GM08714 (cell line): Measurements from ENCODE around the gene RELB.

Experiments used
- H3K4me3 ChIP-seq: fragments of 200-500 bp; sonication (Bioruptor generic); 2 replicates; pipeline ENCODE4 v1.5.1; 2014; ENCODE audit warnings: mild to moderate bottlenecking, low read length, inconsistent platforms
- ZNF274 ChIP-seq: IDR thresholded peaks from 2 replicates; pipeline ENCODE4 v1.6.1; 2012; ENCODE audit warnings: mild to moderate bottlenecking, low read depth, low read length

Gene RELB

DNA sequence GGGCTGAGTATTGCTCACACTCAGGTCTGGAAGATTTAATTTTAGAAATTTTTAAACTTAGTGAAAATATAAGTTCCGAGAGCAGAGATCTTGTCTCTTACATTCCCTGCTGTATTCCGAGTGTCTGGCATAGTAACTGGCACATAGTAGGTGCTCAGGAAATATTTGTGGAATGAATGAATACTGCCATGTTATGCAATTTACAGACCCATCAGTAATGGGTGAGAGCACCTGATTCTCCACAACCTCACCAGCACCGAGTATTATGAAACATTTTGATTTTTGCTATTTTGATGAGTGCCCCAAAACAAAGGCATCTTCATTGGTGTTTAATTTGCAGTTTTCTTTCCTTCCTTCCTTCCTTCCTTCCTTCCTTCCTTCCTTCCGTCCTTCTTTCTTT is 21.8 kb downstream of the RELB start:
- TF ChIP-seq ZNF274, result no peak
- no peak overlapping the region for H3K4me3 ChIP-seq

DNA sequence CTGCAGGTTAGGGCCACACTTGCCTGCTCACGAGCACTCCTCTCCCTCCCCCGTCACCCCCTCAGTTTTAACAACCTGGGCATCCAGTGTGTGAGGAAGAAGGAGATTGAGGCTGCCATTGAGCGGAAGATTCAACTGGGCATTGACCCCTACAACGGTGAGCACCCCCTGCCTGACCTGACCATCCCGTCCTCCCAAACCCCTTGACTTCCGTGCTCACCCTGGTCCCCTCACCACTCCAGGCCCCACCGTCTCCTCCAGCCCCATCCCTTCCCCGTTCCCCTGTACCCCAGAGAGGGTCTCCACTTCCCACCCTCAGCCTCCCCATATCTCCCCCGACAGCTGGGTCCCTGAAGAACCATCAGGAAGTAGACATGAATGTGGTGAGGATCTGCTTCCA is 24.0 kb downstream of the RELB start:
- H3K4me3 ChIP-seq, result no peak overlapping the region
- no peak for TF ChIP-seq ZNF274

DNA sequence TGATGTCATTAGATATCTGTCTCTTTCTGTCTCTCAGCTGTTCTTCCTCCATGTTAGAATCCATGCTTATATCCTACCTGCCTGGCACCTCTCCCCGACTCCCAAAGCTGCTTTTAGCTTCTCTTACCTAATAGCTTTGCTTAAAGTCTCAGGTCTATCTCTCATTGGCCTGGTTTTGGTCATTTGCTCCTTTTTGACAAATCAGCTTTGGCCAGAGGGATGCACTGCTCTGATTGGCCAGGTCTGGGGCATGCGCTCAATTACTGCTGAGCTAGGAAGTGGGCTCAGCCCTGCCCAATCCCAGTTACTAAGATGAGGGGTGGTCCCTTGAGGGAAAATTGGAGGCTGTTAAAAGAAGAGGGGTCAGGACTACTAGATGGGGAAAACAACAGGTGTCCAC is 26.1 kb downstream of the RELB start:
- TF ChIP-seq ZNF274, result no peak
- no peak overlapping the region for H3K4me3 ChIP-seq

DNA sequence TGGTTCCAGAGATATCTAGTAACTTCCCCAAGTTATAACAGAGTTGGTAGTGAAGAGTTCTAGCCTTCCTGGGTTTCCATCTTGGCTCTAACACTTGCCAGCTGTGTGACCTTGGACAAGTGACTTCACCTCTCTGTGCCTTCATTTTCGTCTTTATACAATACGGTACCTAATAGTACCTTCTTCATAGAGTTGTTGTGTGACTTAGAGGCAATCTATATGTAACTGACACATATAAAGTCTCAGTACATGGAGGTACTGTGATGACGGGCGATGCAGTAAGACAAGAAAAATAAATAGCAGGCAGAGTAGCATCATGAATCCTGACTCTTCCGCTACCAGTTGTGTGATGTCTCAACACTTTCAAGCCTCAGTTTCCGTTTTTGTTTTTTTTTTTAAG is 29.6 kb downstream of the RELB start:
- no peak overlapping the region for H3K4me3 ChIP-seq
- TF ChIP-seq ZNF274, result no peak

DNA sequence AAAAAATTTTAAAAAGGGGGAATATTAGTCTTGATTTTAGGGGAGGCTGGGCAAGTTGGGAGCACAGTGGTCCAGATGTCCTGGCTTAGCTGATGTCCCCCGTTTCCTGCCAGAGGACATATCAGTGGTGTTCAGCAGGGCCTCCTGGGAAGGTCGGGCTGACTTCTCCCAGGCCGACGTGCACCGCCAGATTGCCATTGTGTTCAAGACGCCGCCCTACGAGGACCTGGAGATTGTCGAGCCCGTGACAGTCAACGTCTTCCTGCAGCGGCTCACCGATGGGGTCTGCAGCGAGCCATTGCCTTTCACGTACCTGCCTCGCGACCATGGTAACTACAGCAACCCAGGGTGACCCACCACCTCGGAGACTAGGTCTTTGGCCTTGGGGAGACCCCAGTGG is 31.2 kb downstream of the RELB start:
- TF ChIP-seq ZNF274, result no peak
- no peak overlapping the region for H3K4me3 ChIP-seq

DNA sequence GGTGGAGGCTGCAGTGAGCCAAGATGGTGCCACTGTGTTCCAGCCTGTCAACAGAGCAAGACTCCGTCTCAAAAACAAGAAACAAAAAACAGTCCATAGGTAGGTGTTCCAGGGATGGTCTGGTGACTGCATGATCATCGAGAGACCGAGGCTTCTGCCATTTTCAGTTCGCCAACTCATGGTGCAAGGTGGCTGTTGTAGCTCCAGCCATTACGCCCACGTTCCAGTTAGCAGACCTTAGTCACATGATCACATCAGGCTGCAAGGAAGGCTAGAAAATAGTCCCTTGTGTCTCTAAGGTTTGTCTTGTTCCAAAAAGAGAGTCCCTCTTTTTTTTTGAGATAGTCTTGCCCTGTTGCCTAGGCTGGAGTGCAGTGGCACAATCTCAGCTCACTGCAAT is 34.5 kb downstream of the RELB start:
- no peak overlapping the region for H3K4me3 ChIP-seq
- TF ChIP-seq ZNF274, result no peak

DNA sequence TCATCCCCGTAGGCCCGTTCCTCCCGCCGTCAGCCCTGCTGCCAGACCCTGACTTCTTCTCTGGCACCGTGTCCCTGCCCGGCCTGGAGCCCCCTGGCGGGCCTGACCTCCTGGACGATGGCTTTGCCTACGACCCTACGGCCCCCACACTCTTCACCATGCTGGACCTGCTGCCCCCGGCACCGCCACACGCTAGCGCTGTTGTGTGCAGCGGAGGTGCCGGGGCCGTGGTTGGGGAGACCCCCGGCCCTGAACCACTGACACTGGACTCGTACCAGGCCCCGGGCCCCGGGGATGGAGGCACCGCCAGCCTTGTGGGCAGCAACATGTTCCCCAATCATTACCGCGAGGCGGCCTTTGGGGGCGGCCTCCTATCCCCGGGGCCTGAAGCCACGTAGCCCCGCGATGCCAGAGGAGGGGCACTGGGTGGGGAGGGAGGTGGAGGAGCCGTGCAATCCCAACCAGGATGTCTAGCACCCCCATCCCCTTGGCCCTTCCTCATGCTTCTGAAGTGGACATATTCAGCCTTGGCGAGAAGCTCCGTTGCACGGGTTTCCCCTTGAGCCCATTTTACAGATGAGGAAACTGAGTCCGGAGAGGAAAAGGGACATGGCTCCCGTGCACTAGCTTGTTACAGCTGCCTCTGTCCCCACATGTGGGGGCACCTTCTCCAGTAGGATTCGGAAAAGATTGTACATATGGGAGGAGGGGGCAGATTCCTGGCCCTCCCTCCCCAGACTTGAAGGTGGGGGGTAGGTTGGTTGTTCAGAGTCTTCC is 36.3 kb downstream of the RELB start:
- H3K4me3 ChIP-seq, result no peak overlapping the region
- no peak for TF ChIP-seq ZNF274

DNA sequence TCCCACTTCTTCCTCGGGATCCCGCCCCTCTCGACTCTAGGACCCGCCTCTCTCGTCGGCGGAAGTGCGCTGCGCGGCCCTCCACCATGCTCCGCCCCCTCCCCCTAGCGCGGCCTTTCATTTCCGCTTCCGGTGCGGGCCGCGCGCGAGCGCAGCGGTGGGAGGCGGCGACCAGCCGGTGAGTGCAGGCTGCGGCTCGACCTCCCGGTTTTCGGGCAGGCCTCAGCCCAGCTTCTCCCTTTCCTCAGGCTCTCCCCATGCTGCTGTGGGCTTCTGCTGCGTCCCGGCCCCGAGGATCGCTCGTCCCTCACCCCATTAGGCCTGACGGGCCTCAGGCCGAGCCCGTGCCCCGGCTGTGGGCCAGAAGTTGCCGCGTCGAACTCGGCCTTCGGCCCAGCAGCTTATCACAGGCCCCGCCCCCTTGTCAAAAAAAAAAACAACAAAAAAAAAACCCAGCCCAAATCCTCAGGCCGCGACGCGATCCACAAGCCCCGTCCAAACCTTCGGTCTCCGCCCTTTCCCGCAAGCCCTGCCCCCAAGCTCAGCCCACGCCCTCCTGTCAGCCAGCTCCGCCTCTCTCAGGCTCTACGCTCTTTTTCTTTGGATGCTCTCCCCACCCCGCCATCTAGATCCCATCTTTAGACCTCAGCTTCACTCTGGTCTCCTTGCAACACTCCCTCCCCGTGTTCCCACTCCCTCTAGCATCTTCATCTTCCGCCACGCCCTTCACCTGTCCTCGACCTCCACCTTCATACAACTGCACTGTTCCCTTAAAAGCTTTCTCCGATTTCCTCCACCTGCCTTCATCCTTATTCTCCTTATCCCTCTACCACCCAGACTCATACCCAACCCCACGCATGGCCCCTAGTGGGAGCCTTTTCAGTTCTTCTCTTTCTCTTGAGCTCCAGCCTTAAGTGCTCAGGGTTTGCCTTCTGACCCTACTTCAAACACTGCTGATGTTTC is 37.9 kb downstream of the RELB start, which contains the start of gene CLASRP:
CLASRP (plus strand) TSS at position 115 of the 963 bp plus-strand sequence. CDS start 1,168 bp downstream, outside the sequence.
- TF ChIP-seq ZNF274, result no peak
- peak within 1 kb of the TSS; percentile 81 for H3K4me3 ChIP-seq

DNA sequence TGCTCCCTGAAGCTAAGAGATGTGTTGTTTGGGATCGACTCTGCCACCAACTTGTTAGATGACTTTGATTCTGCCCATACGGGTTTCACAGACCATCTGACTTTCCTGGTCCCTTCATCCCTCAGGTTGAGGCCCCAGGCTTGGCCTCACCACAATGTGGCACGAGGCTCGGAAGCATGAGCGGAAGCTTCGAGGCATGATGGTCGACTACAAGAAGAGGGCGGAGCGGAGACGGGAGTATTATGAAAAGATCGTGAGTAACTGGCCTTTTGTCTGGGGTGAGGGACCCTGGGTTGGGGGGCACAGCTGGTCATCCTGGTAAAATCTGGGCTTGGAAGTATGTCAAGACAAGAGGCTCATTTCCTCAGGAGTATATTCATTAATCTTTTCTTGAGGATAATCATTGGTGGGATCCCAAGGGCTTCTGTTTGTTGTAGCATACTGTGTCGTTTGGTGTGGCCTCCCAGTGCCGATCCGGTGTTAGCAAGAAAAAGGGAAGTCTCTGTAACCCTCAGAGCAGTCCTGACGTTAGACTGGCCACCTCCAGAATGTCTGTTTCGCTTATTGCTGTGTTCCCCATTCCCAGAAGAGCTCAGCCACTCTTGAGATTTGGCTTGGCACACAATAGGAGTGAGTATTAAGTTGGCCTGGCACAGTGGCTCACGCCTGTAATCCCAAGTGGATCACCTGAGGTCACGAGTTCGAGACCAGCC is 39.0 kb downstream of the RELB start:
- no peak for TF ChIP-seq ZNF274
- H3K4me3 ChIP-seq, result peak overlapping the region; percentile 81; the same call in 1 of the 2 replicates

DNA sequence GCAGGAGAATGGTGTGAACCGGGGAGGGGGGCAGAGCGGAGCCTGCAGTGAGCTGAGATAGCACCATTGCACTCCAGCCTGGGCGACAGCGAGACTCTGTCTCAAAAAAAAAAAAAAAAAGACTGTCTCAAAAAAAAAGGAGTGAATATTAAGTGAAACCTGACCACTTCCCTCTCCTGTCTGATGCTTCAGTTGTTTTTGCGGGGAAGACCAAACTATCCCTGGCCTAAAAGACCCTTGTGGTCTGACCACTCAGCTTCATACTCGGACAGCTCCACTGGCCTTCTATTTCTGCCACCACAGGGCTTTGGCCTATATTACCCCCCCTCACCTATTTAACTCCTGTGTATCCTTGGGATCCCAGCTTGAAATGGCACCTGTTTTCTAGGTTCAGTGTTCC is 39.9 kb downstream of the RELB start:
- TF ChIP-seq ZNF274, result no peak
- no peak overlapping the region for H3K4me3 ChIP-seq

DNA sequence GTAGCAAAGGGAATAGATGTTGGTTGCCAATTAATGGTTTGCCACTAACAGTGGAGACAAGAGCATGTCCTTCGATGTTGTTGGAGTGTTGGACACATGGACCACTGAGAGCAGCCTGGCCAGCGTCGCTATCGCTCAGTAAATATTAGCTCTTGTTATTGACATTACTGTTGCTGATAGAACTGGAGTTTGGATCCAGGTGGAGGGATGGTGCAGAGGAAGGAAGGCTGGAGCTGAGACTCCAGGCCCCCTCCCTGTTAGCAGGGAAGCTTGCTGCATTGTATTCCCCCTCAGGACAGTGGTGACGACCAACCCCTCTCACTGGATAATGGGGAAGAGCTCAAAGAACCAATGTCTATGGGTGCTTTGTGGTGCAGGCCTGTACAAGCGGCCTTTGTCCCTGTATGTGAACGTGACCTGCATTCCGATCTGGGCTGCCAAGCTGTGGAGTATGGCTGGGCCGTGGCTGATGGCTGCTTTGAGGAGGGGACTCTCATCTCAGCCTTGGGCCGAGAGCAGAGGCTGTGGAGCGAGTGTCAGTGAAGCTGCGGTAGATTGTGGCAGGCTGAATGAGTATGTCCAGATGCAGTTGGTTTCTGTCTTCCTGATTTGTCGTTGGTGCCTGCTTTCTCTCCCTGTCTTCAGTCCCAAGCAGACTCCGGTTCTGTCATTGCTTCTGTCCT is 44.5 kb downstream of the RELB start:
- no peak overlapping the region for H3K4me3 ChIP-seq
- no peak for TF ChIP-seq ZNF274

DNA sequence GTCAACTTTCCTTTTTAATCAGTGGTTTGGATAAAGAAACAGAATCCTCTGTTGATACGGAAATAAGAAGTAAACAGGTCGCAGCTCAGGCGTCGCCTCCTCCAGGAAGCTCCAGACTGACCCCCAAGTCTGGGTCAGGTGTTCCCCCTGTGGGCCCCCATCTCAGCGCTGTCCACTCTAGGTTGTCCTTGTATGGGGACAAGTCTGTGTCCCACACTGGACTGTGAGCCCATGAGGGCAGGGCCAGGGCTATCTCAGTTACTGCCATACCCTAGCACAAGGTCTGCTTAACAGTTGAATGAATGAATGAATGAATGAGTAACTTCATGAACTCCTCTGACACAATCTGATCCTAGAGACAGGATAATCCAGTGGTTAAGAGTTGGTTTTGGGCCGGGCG is 45.1 kb downstream of the RELB start:
- TF ChIP-seq ZNF274, result no peak
- no peak overlapping the region for H3K4me3 ChIP-seq

DNA sequence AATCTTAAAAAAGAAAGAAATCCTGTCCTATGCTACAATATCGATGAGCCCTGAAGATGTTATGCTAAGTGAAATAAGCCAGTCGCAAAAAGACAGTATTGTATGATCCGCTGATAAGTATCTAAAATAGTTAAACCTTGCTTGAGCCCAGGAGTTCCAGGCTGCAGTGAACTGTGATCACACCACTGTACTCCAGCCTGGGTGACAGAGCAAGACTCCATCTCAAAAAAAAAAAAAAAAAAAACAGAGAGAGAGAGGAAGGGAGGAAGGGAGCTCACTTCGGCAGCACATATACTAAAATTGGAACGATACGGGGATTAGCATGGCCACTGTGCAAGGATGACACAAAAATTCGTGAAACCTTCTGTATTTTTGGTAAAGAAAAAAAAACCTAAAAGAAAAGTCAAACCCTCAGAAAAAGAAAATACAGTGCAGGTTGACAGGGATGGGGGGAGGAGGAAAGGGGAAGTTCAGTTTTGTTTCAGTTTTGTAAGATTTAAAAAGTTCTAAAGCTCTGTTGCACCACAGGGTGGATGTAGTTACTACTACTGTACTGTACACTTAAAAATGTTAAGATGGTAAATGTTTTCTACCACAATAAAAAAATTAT is 46.0 kb downstream of the RELB start:
- peak overlapping the region; percentile 49; the same call in 1 of the 2 replicates for H3K4me3 ChIP-seq
- no peak for TF ChIP-seq ZNF274

DNA sequence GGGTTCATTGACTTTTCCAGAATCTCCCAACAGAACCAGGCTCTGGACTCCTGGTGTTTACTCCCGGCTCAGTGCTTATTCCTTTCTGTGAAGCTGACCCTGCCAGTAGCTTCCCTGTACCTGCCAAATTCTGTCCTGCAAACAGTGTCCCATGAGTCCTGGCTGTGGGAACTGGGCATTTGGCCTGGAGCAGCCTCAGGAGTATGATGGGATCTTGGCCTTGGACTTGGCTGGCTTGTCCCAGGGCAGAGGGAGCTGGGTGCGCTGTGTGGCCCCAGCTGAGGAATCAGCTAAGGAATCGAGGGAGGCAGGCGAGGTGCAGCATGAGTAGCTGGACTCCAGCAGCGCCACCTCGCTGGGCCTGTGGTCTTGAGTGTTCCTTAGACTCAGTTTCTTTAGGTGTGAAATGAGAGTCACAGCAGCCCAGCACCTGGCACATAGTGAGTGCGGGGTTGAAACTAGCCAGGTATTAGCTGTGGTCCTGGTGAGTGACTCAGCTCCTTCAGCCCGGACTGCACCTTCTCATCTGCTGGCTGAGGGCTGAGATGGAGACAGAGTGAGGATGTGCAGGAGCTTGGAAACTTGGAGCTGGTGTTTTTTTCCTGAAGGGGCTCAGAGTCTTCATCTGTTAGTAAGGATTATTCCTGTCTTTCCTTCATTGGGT is 47.9 kb downstream of the RELB start:
- H3K4me3 ChIP-seq, result no peak overlapping the region
- no peak for TF ChIP-seq ZNF274
